GF-D8 (cell line): Measurements from ENCODE around the gene SYT12.

Experiments used
- DNase-seq: peaks from one replicate; lab custom pipeline; 2025; lab: John Stamatoyannopoulos, UW

SYT12 gene

DNA sequence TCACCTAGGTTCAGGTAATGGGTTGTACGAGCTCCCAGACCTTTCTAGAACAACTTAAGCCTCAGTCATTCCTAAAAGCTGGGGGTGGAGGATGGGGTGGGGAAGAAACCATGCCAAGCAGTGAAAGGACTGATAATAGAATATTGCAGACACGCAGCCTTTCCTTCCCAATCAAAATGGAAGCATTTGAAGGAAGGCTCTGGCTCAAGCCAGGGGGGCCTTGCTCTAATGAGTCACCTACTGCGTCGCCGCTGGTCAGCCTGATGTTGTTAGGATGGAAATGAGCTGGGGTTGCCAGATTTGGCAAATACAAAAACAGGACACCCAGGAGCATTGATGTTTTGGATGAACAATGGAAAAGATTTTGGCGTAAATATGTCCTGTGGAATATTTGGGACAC is 6.2 kb downstream of the SYT12 start:
- no peak for DNase-seq

DNA sequence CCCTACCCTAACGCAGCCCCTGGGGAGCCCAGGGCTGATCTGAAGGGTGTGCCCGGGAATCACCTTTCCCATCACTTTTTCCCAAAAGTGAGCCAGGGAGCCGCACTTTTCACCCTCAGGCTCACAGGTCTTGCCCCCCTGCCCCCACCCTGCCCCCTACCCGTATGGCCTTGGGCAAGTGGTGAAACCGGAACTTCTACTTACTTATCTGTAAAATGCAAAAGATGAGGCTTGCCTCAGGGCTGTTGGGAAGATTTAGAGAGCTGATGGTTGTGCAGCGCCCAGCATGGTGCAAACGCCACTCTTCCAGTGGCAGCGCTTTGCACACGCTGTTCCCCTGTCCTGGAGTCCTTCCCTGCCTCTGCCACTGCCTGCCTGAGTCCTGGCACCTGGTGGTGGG is 8.0 kb downstream of the SYT12 start:
- DNase-seq = no peak

DNA sequence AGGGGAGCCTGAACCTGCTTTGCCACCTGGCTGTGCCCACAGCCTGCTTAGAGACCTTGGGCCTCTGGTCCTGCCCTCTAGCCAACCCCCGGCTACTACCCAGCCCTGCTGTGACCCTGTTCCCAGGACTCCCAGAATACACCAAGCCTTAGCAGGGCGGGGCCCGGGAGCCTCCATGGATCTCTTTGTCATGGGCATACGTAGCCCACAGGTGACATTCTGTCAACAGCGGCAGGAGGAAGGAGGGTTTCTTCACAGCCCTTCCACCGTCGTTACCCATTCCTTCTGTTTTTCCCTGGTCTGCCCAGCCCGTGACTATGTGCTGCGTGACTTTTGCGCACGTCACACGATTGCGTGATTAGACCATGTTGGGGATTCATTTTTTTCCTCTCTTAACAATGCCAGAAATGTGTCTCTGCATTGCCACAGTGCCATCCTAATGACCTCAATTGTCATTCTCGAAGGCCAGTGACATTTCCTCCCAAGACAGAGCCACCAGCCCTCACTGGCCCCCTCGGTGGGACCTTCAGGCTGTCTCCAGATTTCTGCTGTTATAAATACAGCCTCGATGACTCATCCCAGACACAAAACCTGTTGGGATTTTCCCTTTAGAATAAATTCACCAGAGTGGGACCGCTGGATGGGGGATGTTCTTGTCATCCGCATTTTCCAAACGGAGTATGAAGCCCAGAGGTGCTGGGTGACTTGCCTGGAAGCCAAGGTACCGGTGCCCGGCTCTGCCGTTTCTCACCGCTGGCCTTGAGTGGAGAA is 9.0 kb downstream of the SYT12 start:
- no peak for DNase-seq

DNA sequence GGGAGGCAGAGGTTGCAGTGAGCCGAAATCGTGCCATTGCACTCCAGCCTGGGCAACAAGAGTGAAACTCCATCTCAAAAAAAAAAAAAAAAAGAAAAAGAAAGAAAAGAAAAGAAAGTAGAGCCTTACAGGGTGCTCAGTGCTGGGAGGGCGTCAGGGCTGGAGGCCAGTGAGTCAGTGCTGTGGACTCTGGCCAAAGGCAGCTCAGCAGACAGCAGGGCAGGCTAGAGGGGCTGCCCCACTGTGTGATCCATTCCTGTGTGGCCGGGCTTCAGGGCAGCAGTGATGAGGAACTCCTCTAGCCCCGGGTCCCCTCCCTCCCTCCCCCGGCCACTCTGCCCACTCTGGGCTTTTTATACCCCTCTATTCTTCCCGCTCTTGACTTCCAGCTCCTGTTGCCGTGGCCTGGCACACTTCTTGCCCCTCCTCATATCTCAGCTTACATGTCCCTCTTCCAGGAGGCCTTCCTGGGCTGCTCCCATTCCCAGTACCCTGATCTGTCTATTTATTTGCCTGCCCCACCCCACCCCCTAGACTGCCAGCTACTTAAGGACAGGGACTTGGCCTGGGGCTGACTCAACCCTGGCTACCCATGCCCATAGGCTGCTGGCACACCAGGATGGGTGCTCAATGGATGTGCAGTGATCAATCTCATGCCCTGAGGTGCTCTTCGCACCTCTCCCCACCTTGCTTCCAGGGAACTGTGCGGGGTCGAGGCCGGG is 10.1 kb downstream of the SYT12 start:
- no peak for DNase-seq

DNA sequence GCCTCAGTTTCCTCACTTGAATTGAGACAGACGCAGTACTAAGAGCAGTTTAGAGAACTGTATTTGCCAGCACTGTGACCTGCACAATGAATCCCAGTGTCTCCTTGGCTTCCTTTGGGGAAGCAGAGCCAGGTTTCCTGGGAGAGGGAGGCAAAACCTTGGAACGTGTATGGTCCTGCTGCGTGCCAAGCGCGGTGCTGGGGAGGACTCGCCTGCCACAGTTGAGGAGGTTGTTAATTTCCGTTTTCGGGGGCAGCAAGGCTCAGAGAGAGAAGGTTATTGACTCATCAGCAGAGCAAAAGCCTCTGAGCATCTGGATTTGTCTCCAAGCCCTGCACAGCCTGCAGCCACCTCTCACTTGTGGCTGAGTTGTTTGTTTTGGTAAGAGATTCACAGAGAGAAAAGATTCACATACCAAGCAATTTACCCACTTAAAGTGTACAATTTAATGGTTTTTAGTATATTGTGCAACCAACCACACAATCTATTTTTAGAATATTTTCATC is 10.8 kb downstream of the SYT12 start:
- DNase-seq = no peak

DNA sequence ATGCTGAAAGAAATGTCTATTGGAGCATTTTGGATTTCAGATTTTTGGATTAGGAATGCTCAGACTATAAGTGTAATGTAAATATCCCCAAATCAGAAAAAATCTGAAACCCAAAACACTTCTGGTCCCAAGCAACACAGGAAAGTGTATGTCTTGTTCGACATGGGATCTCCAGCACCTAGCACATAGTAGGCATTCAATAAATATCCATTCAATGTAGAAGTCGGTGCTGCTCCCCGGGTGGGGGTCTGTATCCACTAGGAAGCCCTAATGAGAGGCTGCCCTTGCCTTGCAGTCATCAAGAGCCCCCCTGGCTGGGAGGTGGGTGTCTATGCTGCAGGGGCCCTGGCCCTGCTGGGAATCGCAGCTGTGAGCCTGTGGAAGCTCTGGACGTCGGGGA is 11.4 kb downstream of the SYT12 start:
- DNase-seq = no peak

DNA sequence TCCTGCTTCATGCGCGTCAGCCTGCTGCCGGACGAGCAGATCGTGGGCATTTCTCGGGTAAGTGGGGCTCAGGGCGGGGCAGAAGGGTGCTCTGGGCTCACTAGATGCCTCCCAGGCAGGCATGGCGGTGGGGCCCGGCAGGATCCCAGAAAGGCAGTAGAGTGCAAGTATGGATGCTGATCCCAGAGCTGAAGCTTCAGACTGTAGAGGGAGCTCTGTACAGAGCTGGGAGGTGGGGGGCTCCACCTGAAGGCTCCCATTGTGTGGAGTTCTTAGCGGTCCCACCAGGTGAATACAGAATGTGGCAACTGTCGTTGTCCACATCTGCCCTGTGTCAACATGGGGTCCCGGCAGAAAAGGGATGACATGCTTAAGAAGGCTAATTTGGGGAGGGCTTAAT is 17.2 kb downstream of the SYT12 start:
- DNase-seq = no peak

DNA sequence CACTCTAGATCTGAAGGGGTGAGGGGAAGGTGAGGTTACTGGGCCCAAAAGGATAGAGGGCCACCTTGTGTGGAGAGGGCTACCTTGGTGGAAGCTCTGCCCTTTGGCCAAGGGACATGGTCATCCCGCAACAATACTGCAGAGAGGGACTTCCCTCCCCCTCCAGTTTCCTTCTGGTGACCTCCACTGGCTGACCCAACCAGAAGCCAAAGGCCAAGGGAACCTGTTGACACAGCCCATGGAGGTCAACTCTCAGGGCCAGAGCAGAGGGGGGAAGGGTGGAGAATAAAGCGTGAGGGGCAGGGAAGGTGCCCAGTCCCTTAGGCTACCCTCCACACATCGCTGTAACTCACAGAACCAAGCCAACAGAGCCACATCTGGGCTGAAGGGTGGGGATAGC is 18.7 kb downstream of the SYT12 start:
- no peak for DNase-seq

DNA sequence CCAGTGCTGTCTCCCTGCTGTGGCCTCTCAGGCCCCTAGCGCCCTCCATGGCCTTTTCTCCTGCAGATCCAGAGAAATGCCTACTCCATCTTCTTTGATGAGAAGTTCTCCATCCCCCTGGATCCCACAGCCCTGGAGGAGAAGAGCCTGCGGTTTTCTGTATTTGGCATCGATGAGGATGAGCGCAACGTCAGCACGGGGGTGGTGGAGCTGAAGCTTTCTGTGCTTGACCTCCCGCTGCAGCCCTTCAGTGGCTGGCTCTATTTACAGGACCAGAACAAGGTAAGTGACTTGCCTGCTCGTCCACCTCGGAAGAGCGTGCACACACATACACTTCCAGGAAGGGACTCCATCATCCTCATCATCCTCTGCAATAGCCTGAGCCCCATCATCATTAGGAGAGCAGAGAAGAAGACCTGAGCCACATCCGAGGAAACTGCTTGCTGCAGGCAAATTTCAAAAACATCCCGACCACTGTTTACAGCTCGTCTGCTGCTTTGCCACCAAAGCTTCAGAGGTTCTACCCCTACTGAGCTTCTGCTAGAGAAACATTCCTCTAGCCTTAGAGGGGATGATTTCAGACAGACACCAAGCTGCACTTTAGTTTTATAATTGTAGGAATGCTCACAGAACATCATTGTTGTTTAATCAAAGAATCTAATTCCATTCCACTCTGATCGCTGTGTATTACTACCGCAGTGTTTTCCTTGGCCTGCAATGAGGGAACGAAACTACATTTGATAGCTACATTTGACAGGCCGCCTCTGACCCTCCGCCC is 20.8 kb downstream of the SYT12 start:
- DNase-seq = no peak

DNA sequence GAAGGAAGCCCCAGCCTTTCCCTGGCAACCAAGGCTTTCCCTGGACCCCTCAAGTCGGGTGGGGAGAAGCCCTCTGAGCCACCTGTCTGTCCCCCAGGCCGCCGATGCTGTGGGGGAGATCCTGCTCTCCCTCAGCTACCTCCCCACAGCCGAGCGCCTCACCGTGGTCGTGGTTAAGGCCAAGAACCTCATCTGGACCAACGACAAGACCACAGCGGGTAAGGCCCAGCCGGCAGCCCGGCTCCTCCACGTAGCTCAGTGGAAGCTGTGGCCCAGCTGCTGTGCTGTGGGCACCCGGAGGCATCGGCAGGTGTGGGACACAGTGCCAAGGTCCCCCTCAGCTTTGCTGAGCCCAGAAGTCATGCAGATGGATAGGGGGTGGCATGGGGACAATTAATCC is 21.6 kb downstream of the SYT12 start:
- no peak for DNase-seq

DNA sequence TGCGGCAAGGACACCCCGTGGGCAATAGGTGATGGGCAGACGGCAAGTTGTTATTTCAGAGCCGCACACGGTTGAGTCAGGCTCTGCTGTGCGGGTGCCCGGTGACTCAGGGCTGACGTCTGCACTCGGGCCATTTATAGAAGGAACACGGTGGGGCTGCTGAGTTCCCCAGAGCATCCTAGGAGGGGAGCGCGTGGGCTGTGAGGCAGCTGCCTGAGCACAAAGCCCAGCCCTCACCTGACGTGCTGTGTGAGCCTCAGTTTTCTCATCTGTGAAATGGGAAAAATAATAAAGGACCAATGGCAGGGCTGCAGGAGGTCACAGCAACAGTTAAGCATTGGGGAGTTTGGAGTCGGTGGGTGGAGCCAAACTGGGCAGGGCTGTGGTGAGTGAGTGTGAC is 22.4 kb downstream of the SYT12 start:
- no peak for DNase-seq

DNA sequence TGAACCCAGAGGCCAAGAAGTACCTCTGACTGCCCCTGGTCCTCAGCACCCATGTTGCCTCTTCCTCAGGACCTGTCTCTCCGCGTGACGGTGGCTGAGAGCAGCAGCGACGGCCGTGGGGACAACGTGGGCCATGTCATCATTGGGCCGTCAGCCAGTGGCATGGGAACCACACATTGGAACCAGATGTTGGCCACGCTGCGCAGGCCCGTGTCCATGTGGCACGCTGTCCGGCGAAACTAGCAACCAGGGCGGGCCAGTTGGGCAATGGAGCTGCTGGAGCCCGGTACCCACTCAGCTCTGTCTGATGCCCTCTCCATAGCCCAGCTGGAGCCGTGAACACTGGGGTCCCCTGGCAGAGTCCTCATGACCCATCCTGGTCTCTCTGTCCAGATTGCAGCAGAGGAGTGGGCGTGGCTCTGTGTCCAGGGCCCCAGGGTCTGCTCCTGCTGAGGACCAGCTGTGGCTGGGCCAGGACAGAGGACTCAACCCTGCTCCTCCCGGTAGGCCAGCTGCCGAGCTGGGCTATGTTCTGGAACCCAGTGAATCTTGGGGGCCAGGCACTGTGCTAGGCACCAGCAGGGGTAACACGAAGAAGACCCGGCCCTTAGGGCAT is 25.7 kb downstream of the SYT12 start:
- no peak for DNase-seq

DNA sequence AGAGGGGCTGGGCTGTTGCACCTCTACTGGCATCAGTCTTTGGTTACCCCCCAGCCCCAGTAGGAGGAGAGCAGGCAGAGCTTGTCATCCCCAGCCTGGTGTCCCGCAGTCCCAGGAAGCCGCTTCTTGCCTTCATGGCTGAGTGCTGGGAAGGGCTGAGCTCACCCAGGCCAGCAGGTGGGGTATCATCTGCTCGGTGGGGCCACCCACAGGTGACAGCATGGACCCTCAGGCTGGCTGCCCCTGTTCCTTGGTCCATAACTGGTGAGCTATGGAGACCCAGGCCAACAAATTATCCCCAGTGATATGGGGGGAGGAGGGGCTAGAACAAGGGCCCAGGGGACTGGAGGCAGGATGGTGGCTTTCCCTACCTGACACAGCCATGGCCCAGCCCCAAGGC is 27.2 kb downstream of the SYT12 start:
- no peak for DNase-seq

DNA sequence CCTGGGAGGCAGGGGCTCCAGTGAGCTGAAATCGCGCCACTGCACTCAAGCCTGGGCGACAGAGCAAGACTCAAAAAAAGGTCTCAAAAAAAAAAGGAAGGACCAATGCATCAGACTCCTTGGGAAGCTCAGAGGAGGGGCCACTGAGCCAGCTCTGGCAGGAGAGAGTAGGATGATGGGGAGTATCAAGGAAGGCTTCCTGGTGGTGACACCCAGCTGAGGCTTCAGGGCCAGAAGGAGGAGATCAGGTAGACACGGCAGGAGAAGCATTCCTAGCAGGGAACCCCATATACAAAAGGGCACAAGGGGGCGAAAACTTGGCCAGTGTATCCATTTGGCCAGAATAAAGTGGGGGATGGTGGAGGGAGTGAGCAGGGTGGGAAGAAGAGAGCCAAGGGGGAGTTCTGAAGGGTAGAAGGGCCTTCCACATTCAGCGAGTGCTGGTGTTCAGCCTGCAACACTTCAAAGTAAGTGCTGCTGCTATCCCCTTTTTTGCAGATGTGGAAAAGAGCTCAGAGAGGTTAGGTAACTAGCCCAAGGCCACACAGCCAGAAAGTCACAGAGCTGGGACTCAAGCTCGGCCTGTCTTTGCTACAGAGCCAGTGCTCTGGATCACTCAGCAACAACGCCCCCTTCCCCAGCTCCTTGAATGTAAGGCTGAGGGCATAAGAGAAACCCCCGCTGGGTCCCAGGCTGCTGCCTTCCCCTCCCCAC is 28.4 kb downstream of the SYT12 start:
- DNase-seq = no peak

DNA sequence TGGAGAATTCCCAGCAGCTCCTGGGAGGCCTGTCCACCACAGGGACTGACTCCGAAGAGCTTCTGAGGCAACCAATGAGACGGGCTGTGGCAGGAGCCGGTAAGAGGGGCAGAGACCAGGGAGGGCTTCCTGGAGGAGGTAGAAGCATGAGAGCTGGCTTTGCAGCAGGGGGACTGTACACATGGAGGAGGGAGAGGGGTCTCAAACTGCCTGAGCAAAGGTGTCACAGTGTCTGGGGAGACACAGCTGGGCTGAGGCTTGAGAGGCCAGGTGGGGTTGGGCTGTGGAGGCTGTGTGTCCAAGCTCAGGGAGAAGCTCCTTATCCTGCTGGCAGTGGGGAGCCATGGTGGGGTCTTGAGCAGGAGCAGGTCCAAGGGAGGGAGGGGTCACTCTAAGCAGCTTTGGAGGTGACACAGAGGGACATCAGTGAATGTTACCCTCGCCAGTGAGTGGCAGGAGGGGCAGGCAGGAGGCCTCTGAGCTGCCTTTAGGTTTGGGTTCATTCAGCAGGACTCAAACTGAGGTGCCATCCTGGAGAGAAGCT is 29.1 kb downstream of the SYT12 start:
- DNase-seq = no peak

DNA sequence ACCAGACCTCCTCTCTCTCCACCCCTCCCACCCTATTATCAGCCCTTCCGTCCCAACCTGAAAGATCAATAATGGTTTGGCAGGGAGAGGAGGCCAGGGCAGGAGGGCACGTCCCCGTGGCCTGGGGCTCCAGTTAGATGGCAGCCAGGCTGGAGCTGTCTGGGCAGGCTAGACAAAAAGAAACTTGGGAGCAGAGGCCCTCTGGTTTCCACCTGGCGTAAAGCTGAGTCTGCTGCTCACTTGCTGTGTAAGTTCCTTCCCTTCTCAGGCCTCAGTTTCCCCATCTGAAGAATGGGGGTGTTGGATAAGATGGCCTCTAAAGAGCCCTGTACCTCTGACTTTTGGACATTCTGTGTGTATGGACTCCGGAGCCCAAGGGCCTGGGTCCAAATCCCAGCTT is 30.0 kb downstream of the SYT12 start:
- no peak for DNase-seq

DNA sequence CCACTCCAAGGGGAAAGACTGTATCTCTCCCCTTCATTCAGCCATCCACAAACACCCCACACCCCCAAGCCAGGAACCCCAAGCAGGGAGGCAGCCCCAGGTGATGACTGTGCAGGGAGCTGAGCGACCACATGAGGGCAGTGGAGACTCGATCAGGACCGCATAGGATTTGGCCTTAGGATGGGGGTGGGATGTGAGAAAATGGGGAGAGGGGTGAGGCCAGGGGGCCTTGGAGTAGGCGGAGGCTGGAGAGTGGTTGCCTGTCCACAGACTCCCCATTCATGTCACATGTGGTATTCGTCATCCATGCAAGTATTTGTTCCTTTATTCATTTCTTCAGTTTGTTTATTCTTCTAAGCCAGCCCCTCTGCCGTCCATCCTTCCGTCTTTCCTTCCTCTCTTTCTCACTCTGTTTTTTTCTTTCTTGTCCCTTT is 31.0 kb downstream of the SYT12 start:
- DNase-seq = no peak

DNA sequence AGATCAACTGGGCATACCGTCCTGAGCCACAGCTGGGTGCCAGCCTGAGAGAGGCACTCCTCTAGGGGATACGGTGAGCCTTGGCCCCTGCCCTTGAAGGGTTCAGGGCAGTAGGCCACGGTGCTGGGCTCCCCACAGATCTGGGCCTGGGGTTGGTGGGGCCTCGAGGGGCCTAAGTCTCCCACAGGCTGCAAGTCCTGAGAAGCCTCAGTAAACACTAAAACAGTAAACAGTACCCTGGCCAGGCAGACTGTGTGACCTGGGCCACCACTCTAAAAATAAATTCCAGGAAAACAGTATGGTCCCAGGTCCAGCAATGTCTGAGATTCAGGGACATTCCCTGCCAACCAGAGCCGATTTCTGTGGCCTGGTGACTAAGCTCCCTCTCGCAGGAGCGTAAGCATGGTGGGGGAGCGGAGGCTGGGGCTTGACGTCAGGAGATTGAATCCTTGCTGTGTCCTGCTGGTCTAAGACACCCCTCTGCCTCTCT is 31.5 kb downstream of the SYT12 start:
- DNase-seq = no peak

DNA sequence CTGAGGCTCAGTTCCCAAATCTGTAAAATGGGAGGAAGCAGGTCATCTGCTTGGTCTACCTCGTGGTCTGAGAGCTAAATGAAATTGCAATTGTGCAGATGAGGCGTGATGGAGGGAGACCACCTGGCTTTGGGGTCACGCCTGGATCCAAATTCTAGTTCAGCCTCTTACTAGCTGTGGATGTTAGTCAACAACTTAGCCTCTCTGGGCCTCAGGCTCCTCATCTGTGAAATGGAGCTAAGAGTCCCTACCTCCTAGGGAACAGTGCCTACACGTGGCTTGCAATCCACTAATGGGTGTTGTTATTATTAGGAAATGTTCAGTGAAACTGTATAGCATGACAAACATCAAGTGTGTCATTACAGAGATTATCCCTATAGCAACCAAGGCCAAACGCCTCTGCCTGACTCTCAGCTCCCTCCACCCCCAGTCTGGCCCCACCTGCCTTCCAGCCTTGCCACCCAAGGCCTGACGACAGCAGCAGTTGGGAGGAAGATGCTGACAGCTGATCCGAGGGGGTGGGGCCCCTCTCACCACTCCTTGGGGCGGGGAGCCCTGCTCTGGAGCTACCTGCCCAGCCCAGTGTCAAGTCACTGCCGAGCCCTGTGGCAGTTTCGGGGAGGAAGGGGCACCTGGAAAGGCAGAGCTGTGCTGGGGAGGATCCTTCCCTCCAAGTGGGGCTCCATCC is 32.0 kb downstream of the SYT12 start:
- DNase-seq = no peak

DNA sequence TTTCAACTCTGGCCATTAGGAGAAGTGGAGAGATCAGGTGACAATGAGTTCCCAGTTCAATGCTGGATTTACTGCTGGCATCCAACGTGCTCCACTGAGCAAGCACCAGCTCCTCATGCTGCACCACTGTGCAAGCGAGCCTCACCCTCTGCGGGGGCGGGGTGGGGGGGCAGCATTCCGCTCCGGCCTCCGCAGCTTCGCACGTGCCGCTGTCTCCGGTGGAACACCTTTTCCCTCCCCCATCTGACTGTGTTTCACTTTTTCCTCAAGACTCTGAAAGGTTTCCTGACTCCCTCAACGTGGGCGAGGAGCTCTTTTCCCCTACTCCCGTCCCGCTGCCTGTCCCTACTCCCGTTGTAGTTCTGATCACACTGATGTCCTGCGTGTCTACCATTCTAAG is 32.9 kb downstream of the SYT12 start:
- DNase-seq = no peak
